ENCODE data around the gene NPPC.

NPPC gene

DNA sequence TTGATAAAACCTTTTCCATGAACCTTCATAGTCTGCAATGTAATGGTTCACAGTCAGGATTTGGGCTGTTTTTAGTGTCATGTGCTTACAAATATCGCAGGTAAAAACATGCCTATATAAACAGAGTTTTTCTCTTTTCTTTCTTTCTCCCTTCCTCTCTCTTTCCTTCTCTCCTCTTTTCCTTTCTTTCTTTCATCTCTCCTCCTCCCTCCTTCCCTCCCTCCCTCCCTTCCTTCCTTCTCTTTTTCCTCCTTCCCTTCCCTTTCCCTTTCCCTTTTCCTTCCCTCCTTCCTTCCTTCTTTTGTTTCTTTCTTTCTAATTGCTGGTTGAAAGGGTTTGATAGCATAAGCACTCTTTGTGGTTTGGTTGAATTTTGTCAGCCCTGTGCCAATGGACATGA is 9.6 kb upstream of the NPPC start:
- DNase-seq (ENCODE audit: low spot score): no peak

- DNase-seq (ENCODE audit: low spot score): no peak
Measured at GRCh38 chr2:231935207-231935524, 9.0 kb upstream of the NPPC start.

GRCh38 chr2:231934441-231935206 is 8.4 kb upstream of the NPPC start:
- DNase-seq (ENCODE audit: low spot score): no peak

- DNase-seq (ENCODE audit: low spot score): no peak
Measured at GRCh38 chr2:231933916-231934401, 7.8 kb upstream of the NPPC start.

- DNase-seq (ENCODE audit: low spot score): no peak
Measured at GRCh38 chr2:231932985-231933915, 7.1 kb upstream of the NPPC start.

GRCh38 chr2:231932711-231932970 is 6.4 kb upstream of the NPPC start:
- no peak for DNase-seq (ENCODE audit: low spot score)

DNA sequence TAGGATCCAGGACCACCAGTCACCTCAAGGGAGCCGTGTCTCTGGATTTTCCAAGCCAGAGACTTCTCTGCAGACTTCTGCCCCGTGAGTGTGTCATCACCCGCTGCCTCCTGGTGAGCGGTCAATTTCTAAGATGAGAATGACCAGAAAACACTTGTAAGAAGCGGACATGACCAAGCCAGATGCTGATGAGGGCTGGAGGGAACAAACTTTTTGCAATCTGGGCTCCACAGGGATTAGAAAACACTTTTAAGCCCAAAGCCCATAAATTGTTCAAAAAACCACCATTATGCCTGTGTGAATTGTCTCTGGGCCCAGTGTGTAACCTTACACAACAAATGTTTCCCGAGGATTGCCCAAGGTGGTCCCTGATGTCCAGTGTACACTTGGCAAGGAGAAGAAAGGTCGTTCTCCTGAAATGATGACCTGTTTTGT is 5.3 kb upstream of the NPPC start:
- DNase-seq (ENCODE audit: low spot score): no peak

DNA sequence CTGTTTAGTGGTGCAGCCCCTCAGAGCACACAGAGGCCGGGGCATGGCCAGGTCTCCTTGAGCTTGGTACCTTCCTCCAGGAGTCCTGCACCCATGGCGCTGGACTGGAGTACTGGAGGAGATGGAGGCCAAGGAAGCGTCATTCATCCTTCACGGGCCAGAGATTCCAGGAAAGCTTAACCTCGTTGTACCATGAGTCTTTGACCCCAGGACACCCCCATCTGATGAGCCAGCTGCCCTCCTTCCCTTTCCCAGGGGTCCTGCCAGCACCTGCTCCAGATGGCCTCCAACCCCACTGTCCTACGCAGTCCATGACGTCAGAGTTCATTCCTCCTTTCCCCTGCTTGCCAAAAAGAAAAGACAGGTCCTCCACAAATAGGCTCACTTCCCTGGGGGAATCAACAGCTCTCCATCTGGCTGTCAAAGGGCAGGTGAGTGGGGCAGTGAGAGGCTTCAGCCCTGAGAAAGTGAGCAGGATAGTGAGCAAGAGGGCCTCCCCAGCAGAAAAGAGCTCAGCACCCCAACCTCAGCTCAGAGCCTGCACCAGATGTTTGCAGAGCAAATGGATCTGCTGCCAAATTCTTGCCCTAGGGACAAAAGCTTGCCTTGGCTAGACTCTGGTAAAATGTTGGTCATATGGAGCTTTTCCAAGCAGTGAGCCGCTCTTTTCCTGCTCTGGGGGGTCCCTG is 4.5 kb upstream of the NPPC start:
- no peak for DNase-seq (ENCODE audit: low spot score)

DNA sequence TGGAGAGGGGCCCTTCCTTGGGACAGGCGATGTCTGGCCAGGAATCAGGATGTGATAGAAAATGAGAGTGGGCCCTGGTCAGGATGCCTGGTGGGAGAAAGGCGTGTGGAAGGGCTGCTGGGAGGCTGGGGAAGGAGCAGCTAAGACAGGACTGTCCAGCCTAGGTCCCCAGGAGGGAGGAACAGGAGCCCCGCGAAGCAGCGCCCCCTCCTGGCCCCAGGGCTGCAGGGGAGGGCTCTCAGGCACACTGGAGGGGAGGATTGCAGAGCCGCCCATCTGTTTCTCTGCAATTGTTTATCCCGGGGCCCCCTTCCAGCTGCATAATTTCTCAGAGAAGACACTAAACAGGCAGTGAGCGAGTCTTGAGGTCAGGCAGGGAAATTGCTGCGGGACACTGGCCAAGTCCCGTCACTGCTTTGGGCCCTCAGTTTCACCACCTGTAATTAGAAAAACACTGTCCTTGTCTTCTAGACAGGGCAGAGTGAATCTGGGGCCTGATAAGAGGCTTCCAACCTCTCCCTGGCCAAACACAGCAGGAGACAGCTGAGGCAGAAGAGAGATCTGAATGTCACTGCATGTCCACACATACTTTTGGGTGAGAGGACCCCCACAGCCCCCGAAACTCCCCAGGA is 3.9 kb upstream of the NPPC start:
- DNase-seq (ENCODE audit: low spot score): no peak

GRCh38 chr2:231928901-231929725 is 2.9 kb upstream of the NPPC start:
- no peak for DNase-seq (ENCODE audit: low spot score)

DNA sequence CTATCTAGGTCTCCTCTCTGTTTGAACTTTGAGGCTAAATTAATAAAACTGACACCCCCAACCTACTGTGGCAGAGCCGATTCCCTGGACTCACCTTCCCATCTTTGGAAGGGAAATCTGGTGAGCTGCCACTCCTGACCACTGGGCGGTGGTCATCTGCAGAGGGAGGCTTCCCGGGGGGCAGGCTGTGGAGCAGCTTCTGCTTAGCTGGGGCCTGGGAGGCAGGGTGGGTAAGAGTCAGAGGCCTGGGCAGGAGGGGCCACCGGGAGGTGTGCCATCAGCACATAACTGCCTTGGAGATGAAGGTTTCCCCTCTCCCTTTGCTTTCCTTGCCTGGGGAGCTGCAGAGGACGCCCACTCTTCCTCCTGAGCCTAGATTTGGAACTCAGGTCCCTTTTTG is 2.3 kb upstream of the NPPC start:
- no peak for DNase-seq (ENCODE audit: low spot score)

DNA sequence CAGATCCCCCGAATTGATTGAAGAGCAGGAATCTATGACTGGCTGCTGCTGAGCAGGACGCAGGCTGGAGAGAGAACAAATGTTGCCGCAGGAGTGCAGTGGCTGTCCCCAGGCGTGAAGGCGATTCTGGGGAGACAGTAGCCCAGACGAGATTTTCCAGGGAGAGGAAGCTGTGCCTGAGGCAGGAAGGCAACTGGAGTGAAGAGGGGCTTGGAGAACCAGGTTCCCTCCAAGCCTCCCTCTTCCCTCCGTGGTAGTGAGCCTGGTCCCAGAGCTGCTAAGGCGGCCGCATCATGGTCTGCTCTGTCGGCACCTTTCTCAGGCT is 1.3 kb upstream of the NPPC start:
- no peak for DNase-seq (ENCODE audit: low spot score)

- no peak for DNase-seq (ENCODE audit: low spot score)
Measured at GRCh38 chr2:231926761-231927565, 767 bp upstream of the NPPC start.

DNA sequence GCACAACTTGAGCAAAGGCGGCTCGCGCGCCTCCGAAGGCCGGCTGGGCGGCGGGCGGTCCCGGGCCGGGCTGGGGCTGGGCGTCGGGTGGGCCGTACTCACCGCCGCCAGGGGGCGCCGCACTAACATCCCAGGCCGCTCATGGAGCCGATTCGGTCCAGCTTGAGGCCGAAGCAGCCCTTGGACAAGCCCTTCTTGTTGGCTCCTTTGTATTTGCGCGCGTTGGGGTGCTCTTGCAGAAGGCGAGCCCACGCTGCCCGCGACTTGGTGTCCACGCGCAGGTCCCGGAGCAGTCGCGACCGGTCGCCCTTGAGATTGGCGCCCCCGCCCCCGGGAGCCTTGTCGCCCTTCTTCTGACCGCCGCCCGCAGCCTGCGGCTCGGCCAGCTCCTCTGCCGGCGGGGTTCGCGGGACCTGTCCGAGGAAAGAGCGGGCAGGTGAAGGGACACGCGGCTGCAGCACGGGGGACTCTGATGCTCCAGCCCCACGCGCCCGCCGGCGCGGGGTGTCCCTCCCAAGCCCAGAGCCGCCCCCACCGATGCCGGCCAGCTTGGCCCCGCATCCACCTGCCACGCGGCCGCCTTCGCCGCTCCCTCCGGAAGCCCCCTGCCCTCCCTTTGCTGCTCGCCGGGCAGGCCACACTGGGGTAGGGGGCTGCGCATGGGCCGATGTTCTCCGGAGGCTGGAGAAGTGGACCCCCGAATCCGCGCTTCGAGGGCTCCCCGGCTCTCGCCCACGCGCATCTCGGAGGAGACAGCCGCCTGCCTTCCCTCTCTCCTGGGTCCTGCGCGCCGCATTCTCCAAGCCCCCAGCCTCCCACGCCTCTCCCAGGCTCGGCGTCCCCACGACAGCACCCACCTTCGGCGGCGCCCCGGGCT is 655 bp downstream of the NPPC start:
- peak; percentile 78 for DNase-seq (ENCODE audit: low spot score)

DNA sequence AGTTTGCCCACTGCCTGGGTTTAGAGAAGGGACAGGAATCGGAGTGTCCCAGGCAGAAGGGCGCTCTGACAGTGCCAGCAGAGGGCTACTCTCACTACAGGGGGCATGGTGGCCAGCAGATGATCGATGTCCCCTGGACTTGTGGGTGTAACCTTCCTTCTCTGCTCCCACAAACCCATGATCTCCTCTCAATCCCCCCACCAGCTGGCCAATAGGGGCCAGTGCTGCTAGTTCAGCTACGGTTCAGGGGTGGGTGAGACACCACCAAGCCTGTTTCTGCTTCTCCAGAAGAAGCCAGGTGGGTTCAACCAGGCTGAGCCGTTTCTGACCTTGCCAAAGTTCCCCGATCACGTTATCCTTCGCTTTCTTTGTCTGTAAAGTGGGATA is 1.3 kb downstream of the NPPC start:
- DNase-seq (ENCODE audit: low spot score): no peak

DNA sequence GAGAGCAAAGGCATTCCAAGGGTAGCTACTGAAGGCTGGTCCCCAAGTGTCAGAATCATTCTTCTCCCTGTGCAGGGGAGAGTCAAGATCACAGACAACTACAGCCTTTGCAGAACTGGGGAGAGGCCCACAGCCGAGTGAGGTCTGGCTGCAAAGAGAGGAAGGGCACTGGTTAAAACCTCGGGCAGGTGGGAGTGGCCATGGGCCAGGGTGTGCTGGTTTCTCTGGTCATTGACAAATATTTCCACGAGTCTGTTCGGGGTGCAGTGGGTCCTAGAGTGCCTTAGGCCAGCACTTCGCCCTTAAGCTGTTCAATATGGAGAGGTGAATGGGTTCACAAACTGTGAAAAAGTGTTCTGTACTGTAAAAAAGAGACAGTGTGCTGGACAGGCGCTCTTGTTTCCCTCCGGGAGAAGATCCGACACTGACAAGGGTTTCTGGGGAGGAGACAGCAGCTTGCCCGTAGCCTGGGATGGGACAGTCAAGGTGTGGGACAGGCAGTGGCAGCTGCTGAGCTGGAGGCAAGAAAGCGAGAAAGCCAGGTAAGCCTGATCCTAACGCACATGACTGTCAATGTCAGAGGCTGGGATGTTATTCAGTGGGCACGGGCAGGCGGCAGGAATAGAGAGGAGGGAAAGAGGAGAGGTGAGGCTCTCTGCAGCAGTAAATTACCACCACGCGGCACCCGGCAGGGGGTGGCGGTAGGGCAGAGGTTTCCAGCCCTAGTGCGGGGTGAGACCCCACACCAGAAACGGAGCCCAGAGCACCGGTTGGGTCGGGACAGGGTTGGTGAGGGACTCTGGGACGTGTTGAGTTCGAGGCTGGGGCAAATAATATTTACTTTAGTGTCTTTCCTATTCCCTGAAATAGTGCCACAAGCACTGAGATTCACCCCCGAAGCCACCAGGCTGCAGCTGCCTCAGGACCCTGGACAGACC is 2.0 kb downstream of the NPPC start:
- DNase-seq (ENCODE audit: low spot score): no peak

- no peak for DNase-seq (ENCODE audit: low spot score)
Measured at GRCh38 chr2:231923010-231923344, 3.2 kb downstream of the NPPC start.

DNA sequence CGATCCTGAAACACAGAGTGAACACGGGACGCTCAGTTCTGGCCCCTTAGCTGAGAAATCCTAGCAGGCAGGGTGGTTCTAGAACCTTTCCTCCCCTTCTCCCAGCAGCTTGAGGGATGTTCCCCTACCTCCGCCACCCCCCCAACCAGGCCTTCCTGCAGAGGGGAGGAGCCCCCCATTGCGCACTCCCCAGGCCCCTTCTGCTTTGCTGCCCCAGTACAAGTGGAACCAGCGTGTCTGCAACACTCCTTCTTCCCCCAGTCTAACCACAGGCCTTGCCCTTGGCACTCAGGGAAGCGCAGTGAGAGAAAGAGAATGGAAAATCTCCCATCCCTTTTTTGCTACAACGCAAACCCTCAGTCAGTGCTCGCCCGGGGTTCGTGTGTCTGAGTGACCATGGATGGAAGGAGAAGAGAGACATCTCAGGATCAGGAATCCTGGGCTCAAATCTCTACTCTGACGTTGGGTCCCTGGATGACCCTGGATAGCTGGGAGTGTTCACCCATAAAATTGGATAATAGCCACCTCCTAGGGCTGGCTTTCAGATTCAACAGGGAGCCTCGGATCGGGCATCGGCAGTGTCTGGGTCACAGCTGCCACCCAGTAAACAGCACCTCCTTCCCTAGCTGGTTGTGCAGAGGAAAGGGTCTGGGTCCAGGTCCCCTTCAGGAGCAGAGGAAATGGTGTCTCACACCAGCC is 3.7 kb downstream of the NPPC start:
- DNase-seq (ENCODE audit: low spot score): no peak

Data from SK-N-DZ (cell line).